ENCODE measurements around the gene MTMR11. TPM values are rescaled to one million over a fixed set of nuclear protein-coding genes. Genes with fewer than 3 reads are reported as not detected.

MTMR11 gene
- total RNA-seq, 1 experiment from 2014 or later, result 10.5 TPM

- CTCF ChIA-PET, result no interaction called here
- no peak overlapping the region for H2AFZ ChIP-seq (ENCODE audit: low read depth, low read length, poor library complexity, severe bottlenecking)
- H3K9ac ChIP-seq (ENCODE audit: low read length), result no peak overlapping the region
- intact Hi-C loops (cut with micrococcal nuclease), result no loop called here
- H3K27ac ChIP-seq (ENCODE audit: low read depth, low read length), result no peak overlapping the region
- DNase-seq (ENCODE audit: low read depth, low spot score) (no peak), ATAC-seq (no peak)
- no peaks in the 10 kb centered on the region for H3K9me2 ChIP-seq (ENCODE audit: insufficient read depth)
- H3K27me3 ChIP-seq (ENCODE audit: insufficient read depth, low read length), result no peaks in the 10 kb centered on the region
- TF ChIP-seq EZH2 (IDR thresholded peaks at IDR 0.05), result no peak
- no peak for TF ChIP-seq ATF3 (IDR thresholded peaks at IDR 0.05)
- TF ChIP-seq YY1 (IDR thresholded peaks at IDR 0.05; ENCODE audit: extremely low read depth, insufficient replicate concordance, low read depth, low read length), result no peak
- no peak for TF ChIP-seq TCF7L2 (IDR thresholded peaks at IDR 0.05; ENCODE audit: borderline replicate concordance, extremely low read depth, insufficient read depth, insufficient read length)
- TF ChIP-seq EZH2phosphoT487 (IDR thresholded peaks at IDR 0.05; ENCODE audit: borderline replicate concordance), result no peak
- TF ChIP-seq CTCF (IDR thresholded peaks at IDR 0.05 in 2 of 3, conservative IDR thresholded peaks at IDR 0.05 in 1 of 3; ENCODE audit: borderline replicate concordance in 1 of 3, insufficient read depth in 1 of 3, low read depth in 2 of 3, low read length in 2 of 3), result no peak
- TF ChIP-seq MAX (IDR thresholded peaks at IDR 0.05), result no peak
- TF ChIP-seq ZBTB33 (IDR thresholded peaks at IDR 0.05; ENCODE audit: extremely low read depth, insufficient replicate concordance, low read length), result no peak
- no peak for TF ChIP-seq FOSL1 (IDR thresholded peaks at IDR 0.05; ENCODE audit: low read depth)
- no peak for TF ChIP-seq REST (IDR thresholded peaks at IDR 0.05; ENCODE audit: low read depth)
- TF ChIP-seq ELF1 (IDR thresholded peaks at IDR 0.05; ENCODE audit: borderline replicate concordance, low read depth), result no peak
- TF ChIP-seq RAD21 (IDR thresholded peaks at IDR 0.05; ENCODE audit: low read depth), result no peak
- H3K4me2 ChIP-seq (ENCODE audit: low read length), result no peak overlapping the region
- BruUV-seq (replicated peaks), result no TSS peak
- H3K36me3 ChIP-seq (ENCODE audit: control insufficient read depth in 1 of 2, insufficient read depth in 2 of 2, low read length in 2 of 2), result peaks cover 6 to 9% of the 10 kb centered on the region in 2 experiments; a peak in 2 of 4 replicates
- H3K4me3 ChIP-seq (replicated peaks in 1 of 2; ENCODE audit: low read depth in 1 of 2, low read length in 2 of 2), result no peak overlapping the region
- H4K20me1 ChIP-seq (ENCODE audit: insufficient read depth), result 0 out of 2 replicates have a peak, but pooled peaks cover 14% of the 10 kb centered on the region
- POLR2A ChIA-PET, result no interaction called here
- RAD21 ChIA-PET (ENCODE audit: low non-redundant PET in 1 of 2, low total read pairs in 2 of 2, uncharacterized antibody in 2 of 2, unreplicated experiment in 2 of 2), result no interaction called here
- H3K9me3 ChIP-seq (ENCODE audit: control insufficient read depth in 1 of 2, insufficient read depth in 1 of 2, low read depth in 1 of 2, low read length in 2 of 2), result no peaks in the 10 kb centered on the region
- H3K4me1 ChIP-seq (ENCODE audit: control insufficient read depth in 1 of 2, insufficient read depth in 2 of 2, low read length in 2 of 2), result peaks cover 6 to 17% of the 10 kb centered on the region in 2 experiments; a peak in 3 of 4 replicates
- peaks cover 41% of the 10 kb centered on the region for H3K79me2 ChIP-seq (ENCODE audit: insufficient read depth, low read length)
Measured at GRCh38 chr1:149979972-149980540, 43.4 kb upstream of the MTMR11 start.

All from HCT116 (cell line).